ENCODE data around the gene PDZD7.

Gene PDZD7

GRCh38 chr10:101031128-101031795 is at the start of gene PDZD7, which contains the start of gene SFXN3:
Gene PDZD7, minus strand, starts transcription at chr10:101031129. Its CDS starts 910 bp downstream, at chr10:101030219.
Gene SFXN3, plus strand, starts transcription at chr10:101031234. Its CDS starts 3,461 bp downstream, at chr10:101034695.
- peak; percentile 96 for DNase-seq

- no peak for DNase-seq
Measured at GRCh38 chr10:101079874-101080273, 48.9 kb upstream of the PDZD7 start.

DNA sequence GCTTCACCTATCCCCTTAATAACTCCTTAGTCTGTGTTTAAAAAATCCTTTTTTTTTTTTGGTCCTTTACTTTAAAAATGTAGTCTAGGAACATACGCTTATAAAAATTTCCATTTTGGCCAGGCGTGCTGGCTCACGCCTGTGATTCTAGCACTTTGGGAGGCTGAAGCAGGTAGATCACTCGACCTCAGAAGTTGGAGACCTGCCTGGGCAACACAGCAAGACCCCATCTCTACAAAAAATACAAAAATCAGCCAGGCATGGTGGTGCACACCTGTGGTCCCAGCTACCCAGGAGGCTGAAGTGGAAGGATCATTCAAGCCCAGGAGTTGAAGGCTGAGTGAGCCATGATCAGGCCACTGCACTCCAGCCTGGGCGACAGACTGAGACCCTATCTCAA is 45.7 kb upstream of the PDZD7 start:
- no peak for DNase-seq

DNA sequence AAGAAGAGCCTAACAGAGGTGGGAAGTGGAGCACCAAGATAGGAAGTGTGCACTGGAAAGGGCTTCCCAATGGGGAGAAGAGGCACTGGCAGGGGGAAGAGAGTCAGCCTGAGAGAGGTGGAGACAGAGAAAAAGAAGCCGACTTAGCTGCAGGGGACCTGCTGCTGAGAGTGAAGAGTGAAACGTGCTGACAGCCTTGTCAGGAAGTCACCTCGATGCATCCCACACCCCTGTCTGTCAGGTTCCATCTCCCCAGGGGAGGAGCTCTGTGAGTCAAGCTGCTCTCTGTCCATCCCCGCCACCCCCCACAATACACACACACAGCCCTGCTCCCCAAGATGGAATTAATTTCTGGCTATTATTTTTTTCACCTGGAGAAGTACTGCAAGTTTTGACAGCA is 44.8 kb upstream of the PDZD7 start:
- DNase-seq = no peak

DNA sequence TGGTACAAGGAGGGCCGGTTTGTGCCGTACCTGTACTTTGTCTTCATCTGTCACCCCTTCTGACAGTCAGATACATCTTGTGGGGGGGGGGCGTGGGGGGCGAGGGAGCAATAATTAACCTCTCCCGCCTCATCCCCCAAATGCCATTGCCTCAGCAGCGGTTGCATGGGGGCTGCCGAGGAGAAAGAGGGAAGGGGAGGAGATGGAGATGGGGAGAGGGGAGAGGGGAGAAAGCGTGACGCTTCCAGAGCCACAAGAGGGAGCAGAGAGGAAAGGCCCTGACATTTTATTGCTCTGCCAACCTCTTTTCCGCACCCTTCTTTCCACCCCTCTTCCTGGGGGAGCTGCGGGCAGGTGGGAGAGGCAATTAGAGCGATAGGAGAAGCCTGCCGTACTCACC is 42.7 kb upstream of the PDZD7 start:
- no peak for DNase-seq

DNA sequence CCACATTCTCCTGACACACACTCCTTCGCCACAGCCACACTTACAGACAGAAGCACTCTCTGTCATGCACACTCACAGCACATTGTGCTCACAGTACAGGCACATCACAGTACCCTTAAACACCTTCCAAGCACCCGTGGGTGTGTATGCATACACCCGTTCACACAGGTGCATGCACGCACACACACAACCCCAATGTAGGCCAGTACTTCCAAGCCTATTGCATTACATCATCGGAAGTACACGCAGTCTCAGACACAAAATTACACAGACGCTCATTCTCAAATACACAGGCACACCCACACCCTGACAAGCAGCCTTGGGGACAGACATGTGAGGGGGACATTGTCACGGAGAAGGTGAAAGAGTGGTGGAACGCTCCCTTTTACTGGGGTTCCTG is 42.0 kb upstream of the PDZD7 start:
- no peak for DNase-seq

- no peak for DNase-seq
Measured at GRCh38 chr10:101071885-101072433, 41.0 kb upstream of the PDZD7 start.

DNA sequence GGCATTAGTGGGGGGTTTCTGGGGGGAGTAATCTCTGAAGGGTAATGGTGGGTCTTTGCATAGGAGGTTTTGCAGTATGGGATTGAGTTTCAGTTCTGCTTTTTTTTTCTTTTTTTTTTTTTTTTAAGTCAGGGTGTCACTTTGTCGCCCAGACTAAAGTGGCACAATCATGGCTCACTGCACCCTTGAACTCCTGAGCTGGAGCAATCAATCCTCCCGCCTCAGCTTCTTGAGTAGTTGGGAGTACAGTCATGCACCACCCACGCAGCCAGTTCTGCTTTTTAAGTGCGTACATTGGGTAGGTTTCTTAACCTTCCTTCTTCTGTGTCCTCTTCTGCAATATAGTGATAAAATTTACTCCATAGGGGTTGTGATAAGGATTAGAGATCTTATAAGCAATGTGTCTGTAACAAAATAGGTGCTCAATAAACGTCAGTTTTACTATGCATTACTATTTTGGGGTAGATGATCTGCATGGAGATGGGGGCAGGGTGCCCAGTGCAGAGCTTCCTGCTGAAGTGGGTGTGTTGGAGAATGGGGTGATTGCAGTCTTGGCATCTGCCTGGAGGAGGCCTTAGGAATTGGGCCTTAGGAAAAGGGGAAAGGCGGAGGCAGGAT is 40.4 kb upstream of the PDZD7 start:
- no peak for DNase-seq

- no peak for DNase-seq
Measured at GRCh38 chr10:101070098-101070497, 39.2 kb upstream of the PDZD7 start.

- no peak for DNase-seq
Measured at GRCh38 chr10:101069441-101069840, 38.5 kb upstream of the PDZD7 start.

DNA sequence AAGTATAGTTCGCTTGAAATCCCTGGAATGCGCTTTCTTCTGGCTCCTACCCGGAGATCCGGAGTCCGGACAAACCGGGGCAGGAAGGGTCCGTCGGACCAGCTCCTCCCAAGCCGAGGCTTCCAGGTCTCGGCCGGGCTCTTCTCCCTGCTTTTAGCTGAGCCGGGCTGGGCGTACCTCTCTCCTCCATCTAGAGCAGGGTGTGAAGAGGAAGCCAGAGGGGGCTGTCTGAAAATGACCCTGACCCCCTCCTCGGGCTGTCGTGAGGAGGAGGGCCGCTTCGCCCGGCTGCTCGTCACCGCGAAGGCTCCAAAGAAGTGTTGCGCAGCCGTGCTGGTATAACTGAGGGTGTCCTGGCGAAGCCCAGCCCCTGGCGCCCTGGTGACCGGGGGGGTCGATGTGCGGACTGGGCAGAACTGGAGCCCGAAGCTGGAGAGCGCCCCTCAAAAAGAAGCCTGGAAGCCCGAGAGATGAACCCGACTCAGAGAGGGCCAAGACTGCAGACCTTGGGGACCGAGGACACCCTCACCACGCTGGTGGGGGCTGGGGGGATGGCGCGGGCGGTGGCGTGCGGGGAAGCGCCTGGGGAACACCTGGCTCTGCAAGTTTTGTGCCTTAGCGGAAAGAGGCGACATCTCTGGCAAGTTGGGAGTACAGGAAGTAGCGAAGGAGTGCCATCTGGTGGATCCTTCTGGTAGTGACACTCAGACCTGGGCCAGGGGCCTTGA is 36.6 kb upstream of the PDZD7 start:
- DNase-seq = peak; percentile 95

GRCh38 chr10:101066896-101067355 is 36.0 kb upstream of the PDZD7 start:
- DNase-seq = peak; percentile 65

- peak; percentile 69 for DNase-seq
Measured at GRCh38 chr10:101066146-101066895, 35.4 kb upstream of the PDZD7 start.

GRCh38 chr10:101065481-101066145 is 34.7 kb upstream of the PDZD7 start:
- peak; percentile 32 for DNase-seq

GRCh38 chr10:101064415-101065030 is 33.6 kb upstream of the PDZD7 start:
- DNase-seq = no peak

- no peak for DNase-seq
Measured at GRCh38 chr10:101063548-101064414, 32.9 kb upstream of the PDZD7 start.

DNA sequence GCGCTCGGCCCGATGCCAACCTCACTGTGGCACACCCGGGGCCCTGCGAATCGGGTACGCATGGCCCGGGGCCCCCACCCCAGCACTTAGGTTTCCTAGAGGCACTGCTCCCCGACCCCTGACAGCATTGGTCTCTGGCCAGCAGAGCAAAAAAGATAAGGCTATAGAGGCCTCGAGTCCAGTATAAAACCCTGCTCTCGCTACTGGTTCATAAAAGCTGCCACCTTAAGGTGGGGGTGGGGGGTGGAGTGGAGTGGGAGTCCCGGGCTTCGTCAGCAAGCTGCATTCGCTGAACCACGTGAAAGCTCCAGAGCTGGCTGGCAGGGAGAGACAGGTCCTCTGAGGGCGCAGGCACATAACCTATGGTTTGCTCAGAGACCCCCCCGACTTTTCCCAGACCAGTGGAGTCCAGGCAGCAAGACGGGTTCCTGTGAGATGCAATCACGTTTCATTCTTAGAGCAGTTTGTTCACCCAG is 32.2 kb upstream of the PDZD7 start:
- DNase-seq = no peak

- DNase-seq = peak; percentile 81
Measured at GRCh38 chr10:101062232-101063049, 31.5 kb upstream of the PDZD7 start.

DNA sequence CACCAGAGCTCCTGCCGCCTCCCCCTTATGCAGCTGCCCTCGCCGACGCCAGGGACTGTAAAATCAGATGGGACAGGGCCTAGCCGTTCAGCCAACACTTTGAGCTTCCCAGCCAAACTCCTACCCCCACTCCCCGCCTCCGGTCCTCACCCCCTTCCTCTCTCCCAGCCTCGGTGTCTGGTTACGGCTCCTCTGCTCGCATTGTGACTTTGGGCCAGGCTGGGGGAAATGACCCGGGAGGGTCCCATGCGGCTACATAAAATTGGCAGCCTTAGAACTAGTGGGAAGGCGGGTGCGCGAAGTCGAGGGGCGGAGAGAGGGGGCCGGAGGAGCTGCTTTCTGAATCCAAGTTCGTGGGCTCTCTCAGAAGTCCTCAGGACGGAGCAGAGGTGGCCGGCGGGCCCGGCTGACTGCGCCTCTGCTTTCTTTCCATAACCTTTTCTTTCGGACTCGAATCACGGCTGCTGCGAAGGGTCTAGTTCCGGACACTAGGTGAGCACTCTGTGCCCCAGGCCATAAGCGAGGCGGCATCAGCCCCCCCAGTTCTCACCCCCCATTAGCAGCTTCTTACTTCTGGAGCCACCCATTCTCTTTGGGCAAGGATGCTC is 30.8 kb upstream of the PDZD7 start, which contains the start of gene KAZALD1:
Gene KAZALD1, plus strand, starts transcription at position 366 of the 608 bp plus-strand sequence. CDS start 604 bp downstream, outside the sequence.
- DNase-seq = peak; percentile 90
